HG02642 (cell line): ENCODE results near the gene CSN2.
"Not testable (repeated sequence)": the region's sequence is repeated elsewhere in the genome, so short reads cannot be mapped to it uniquely, and the experiment has no call there.

Experiments used
- ATAC-seq: cut with Tn5 transposase; IDR thresholded peaks from one replicate; pipeline ENCODE4 v1.9.1; 2021; ENCODE audit warnings: mild to moderate bottlenecking; ENCODE audit not compliant: unreplicated experiment, poor library complexity

Gene CSN2, protein sequence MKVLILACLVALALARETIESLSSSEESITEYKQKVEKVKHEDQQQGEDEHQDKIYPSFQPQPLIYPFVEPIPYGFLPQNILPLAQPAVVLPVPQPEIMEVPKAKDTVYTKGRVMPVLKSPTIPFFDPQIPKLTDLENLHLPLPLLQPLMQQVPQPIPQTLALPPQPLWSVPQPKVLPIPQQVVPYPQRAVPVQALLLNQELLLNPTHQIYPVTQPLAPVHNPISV

DNA sequence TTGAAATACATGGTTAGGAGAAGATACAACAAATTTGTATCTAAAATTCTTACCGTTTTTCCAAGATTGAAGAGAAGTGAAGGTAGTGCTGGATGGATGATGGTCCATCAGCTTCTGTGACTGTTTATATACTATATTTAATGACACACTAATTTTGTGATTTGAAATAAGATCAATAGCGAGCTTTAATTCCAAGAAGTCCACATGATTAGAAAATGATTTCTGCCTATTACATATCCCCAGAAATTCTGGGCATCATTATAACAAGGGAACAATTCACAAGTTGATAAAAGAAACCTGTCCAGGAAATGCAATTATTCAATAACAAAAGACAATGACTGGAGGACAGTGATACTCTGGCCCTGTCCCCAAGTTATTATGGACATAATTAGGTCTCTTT, at the start of gene CSN2:
Gene CSN2 (minus strand): TSS at position 101 of the 400 bp plus-strand sequence. CDS start 4,733 bp downstream, outside the sequence.
- ATAC-seq: no peak

DNA sequence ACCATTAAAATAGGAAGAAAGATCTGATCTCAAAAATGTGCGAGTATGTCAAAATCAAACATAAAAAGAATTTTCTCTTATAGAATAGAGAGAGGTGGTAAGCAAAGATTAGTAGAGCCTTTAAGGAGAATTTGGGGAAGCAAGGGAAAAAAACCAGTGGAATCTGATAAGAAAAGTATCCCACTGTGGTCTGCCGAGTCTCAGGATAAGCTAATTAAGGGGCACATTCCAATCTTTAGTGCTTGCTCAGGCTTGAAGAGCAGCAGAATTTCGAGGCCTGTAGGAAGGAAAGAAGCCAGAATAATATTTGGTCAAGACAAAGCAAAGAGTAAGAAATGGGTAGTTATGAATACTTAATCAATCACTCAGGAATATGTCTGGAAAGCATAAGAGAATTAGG, 43.2 kb upstream of the CSN2 start:
- no peak for ATAC-seq

DNA sequence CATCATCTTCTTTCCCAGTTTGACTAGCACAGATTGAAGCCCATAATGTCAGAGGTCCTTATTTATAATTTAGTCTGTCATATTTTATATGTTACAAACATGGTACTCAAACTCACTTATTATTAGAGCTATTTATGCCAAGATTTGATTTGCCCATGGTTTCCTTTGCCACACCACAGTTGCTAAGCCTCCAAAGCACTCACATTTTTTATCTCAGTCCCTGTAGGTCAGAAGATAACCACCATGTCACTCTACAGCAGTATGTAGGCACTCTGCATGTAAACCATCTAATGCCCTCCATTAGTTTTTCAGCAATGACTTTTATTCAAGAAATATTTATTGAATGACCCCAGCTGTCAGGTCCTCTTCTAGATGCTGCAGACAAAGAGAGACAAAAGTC, 37.0 kb upstream of the CSN2 start:
- ATAC-seq: no peak

DNA sequence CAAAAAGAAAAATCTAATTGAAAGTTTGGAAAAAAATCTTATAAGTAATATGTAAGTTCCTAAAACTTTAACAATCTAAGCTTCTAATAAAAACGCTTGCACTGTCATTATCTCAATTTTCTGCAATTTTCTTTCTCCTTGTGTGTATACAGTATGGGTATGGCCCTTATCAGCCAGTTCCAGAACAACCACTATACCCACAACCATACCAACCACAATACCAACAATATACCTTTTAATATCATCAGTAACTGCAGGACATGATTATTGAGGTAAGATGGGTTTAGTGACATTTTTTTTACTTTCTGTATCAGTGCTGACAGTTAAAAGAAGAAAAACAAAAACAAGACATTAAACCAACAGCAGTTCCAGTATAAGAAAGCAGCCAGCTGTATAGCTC, 35.2 kb upstream of the CSN2 start:
- no peak for ATAC-seq

DNA sequence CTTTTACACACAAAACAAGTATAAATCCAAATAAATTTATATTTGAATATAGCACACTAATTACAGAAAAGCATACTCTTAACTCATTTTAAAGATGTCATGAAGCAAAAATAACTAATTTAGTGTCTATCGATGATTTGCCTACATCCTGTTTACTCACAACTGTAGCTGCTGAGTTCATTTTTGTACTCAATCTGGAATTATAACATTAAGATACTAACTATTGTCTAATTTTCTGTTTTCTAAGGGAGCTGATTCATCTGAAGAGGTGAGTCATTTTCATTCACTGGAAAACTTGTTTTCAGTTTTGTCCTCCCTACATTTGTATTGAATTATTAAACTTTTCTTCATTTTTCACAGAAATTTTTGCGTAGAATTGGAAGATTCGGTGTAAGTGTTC, 33.9 kb upstream of the CSN2 start:
- no peak for ATAC-seq

DNA sequence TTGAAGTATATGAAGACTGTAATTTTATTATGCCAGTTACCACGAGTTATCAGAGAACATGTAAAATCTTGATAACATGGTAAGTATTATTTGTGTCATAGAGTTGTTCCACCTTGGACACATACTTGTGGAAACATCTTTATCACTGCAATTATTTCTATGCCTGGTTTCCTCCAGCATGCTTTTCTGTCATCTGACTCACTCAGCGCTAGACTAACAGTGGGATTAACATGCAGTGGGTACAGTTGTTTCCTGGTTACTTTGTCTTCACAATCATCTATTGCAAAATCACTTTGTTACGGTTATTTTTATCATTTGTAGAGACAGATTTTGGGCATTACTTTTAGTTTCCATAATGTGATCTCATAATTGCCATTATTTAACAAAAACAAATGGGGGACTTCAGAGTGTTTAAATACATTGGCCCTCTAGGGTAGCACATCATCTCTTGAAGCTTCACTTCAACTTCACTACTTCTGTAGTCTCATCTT, 30.0 kb upstream of the CSN2 start, which contains the start of gene STATH:
Gene STATH (plus strand): TSS at position 441 of the 491 bp plus-strand sequence. CDS start 2,472 bp downstream, outside the sequence.
- no peak for ATAC-seq

DNA sequence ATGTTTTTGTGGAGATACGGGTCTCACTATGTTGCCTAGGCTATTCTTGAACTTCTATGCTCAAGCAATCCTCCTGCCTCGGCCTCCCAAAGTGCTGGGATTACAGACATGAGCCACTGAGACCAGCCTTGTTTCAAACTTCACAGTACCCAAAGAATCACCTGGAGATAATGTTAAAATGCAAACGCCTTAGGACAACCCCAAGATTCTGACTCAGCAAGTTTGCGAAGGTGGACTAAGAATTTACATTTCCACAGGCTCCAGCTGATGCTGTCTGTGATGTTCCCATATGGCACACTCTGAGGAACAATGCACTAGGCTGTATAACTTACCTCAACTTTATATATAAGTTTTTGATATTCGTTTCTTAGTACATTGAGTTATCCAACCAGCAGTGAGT, 29.3 kb upstream of the CSN2 start:
- ATAC-seq: no peak

DNA sequence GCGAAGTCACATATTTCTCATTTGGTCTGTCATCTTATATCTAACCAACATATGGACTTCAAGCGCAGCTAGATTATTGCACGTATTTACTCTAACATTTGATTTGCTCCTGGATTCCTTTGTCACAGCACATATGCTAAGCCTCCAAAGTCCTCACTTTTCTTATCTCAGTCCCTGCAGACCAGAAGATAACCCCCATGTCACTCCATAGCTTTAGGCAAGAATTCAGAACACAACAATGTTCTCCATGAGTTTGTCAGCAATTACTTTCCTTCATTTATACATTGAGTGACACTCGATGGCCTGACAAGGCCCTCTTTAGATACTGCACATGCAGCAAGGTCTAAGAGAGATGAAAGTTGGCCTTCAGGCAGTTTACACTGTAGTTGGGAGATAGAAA, 25.5 kb upstream of the CSN2 start:
- no peak for ATAC-seq

DNA sequence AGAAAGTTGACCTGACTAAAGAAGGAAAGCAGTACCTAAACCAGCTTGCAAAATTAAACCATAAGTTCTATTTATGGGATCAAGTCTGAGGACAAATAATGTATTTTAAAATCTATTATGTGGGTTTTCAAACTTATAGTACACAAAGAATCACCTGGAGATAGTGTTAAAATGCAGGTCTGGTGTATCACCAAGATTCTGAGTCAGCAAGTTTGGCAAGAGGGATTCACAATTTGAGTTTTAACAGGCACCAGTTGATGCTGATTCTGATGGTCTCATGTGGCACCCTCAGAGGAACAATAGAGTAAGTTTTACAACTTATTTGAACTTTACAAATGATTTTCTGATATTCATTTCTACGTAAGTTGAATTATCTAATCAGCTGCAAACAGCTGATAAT, 21.1 kb upstream of the CSN2 start:
- ATAC-seq: no peak

DNA sequence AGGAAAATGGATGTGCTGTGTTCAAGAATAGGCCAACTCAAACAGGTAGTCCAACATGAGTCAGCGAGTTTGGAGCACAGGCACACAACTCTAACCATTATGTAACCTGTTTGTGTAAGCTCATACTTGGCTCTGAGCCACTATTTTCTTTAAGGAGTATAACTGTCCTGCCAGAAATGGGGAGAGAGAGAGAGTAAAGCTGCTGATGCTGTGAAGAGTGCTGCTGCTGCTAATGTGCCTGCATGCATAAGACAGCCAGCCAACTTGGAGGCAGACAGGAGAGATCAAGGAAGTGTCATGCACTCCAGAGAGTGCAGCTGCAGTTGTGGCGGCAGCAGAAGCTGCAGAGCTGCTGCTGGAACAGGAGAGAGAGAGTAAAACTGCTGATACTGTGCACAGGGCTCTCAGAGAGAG, 18.5 kb upstream of the CSN2 start:
- ATAC-seq: no peak

DNA sequence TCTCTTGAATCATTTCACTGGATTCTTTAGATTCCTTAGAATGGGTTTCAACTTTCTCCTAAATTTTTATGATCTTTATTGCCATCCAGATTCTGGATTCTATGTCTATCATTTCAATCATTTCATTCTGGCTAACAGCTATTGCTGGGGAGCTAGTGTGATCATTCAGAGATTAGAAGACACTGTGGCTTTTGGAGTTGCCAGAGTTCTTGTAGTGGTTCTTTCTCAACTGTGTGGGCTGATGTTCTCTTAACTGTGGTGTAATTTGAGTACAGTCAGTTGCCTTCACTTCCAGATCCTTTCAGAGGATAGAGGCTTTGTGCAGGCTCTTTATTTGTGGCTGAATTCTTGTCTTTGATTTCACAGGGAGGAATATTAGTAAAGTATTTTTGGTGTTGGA, 12.1 kb upstream of the CSN2 start:
- ATAC-seq: no peak

DNA sequence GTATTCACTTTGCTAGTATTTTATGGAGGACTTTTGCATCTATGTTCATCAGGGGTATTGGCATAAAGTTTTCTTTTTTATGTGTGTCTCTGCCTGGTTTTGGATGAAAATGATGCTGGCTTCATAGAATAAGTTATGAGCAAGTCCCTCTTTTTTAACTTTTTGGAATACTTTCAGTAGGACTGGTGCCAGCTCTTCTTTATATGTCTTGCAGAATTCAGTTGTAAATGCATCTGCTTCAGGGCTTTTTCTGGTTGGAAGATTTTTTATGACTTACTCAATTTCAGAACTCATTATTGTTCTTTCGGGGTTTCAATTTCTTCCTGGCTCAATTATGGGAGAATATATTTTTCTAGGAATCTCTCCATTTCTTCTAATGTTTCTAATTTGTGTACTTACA, 9.1 kb upstream of the CSN2 start:
- ATAC-seq: no peak

DNA sequence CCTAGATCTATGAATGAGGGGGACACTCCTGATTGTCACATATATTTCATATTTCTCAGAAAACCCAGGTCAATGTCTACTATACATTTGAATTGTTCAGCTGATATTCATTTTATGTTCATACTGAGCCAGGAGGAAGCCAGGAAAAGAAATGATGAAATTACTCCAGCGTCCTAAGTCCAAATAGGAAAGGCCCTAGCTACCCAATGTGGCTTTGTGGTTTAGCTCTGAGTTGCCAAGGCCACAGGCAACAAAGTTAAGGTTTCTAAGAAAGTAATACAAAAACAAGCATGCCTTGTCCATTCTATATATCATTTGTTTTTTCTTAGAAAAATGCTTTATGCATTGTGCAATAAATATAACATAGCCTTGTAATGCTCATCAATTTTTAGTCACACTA, 4.5 kb upstream of the CSN2 start:
- ATAC-seq: no peak

DNA sequence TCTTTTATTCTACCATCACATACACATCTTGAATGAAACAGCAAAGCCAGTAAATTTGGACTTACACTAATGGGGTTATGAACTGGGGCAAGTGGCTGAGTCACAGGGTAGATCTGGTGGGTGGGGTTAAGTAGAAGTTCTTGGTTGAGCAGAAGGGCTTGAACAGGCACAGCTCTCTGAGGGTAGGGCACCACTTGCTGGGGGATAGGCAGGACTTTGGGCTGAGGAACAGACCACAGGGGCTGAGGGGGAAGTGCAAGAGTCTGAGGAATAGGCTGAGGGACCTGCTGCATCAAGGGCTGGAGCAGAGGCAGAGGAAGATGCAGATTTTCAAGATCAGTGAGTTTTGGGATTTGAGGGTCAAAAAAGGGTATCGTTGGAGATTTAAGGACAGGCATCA, 8.3 kb downstream of the CSN2 start:
- no peak for ATAC-seq

DNA sequence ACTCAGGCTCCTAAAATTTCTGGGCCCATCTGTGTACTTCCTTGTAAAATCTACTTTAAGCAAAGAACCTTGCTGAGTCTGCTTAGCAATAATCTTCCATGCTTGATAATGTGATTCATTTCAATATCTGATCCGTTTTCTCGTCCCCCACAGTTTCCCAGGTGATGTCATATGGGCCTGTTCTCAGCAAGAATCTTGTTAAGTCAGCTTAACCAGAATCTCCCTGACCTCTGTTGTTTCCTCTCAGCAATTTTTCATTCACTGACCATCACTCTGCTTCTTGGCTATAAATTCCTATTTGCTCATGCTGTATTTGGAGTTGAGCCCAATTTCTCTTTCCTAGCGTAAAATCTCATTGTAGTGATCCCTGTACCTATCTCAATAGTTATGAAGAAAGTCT, 13.9 kb downstream of the CSN2 start:
- no peak for ATAC-seq

DNA sequence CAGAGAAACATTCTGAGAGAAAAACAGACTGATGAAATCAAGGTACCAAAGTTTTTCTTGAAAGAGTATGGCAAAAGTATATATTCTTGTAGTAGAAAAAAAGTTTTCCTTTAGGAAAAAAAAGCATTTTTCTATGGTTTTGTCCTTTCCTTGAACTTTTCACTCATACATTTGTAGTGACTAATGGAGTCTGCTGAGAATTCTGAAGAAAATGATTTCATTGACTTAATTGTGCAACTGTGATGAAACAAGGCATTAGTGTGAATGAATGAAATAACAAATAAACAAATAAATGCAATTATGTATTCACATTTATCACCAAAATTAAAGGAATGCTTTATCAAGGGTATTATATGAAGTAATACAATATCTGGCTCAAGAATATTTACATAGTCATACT, 29.0 kb downstream of the CSN2 start:
- ATAC-seq: no peak

DNA sequence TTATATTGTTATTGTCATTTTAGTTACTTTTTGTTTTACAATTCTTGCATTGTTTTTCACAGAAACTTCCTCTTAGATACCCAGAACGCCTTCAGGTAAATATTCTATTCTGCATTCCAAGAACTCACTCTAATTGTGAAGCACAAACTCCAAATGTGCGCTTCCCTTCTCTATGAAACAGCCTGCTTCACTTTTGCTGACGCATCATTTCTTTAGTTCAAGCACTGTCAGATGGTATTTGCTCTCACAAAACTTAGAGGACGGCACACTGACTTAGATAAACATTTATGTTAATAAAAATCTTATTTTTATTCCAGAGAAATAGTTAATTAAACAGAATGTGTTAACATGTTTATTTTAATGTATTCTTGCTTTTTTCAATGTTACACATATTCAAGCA, 31.4 kb downstream of the CSN2 start:
- no peak for ATAC-seq

DNA sequence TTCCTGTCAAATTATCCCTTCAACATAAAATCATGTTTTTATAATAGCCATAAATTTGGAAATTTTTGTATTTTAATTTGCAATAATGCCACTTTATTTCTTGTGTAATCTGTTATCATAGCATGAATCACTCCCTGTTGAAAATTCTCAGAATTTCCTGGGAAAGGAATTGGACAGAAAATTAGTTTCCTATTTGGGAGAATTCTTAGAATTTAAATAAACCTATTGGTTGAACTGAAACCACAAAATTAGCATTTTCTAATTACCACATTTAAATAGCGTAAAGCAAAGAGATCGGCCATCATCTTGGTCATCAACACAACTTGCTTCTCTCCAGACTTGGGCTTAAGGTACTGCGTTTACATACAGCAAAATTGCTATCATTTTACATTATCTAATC, 34.8 kb downstream of the CSN2 start, which contains the start of gene CSN1S1:
Gene CSN1S1 (plus strand): TSS at position 301 of the 400 bp plus-strand sequence. CDS start 1,488 bp downstream, outside the sequence.
- ATAC-seq: no peak

DNA sequence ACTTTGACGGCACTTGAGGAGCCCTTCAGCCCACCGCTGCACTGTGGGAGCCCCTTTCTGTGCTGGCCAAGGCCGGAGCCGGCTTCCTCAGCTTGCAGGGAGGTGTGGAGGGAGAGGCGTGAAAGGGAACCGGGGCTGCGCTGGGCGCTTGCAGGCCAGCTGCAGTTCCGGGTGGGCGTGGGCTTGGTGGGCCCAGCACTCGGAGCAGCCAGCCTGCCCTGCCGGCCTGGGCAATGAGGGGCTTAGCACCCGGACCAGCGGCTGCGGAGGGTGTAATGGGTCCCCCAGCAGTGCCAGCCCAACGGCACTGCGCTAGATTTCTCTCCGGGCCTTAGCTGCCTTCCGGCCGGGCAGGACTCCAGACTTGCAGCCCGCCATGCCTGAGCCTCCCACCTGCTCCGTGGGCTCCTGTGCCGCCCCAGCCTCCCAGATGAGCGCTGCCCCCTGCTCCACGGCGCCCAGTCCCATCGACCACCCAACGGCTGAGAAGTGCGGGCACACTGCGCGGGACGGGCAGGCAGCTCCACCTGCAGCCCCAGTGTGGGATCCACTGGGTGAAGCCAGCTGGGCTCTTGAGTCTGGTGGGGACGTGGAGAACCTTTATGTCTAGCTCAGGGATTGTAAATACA, 41.6 kb downstream of the CSN2 start:
- ATAC-seq: not testable (repeated sequence)

DNA sequence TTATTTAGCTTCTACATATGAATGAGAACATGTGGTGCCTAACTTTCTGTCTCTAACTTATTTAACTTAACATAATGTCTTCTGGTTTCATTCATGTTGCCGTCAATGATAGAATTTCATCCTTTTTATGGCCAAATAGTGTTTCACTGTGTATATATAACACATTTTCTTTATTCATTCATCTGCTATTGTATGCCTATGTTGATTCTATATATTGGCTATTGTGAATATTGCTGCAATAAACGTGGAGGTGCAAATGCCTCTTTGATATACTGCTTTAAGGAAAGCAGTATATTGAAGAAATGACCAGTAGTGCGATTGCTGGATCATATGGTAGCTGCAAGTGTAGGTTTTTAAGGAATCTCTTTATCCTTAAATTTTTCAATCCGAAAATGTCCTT, 44.7 kb downstream of the CSN2 start:
- ATAC-seq: no peak

DNA sequence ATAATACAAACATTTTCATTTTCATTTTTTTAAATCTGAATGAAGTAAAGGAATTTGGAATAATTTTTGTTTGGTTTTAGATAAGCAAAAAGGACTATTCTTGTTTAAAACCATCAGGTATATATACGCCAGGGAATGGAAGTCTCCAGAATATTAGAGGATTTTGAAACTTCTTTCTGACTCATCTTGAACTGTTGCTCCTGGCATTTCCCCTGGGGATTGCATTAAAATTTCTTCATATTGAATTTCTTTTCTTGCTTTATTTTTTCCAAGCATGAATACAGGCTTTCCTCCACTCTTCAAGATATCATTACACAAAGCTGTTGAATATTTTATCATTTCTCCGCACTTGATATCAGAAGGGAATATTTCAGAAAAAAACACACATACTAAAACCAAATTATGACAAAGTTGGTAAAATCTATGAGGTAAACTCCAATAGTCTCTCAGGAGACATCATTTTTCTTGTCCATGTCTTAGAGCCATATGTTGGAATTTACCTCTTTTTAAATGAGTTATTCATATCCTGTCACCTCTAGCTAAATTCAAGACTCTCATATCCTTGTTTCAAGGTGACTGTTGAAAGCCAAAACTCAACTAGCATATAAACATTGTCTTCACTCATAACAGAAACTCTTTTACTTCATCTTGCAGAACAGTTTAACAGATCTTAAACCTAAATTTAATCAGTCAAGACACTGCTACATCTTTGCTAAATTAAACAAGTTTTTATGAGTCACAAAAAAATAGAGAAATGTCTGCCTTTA, 55.3 kb downstream of the CSN2 start:
- peak; percentile 91 for ATAC-seq
